ENCODE data around the gene NEK4. TPM values are rescaled to one million over a fixed set of nuclear protein-coding genes. Genes with fewer than 3 reads are reported as not detected.

Gene NEK4
- total and polyA plus RNA-seq, 4 donors = 30.8 to 47.3 (median 38.4) TPM

GRCh38 chr3:52693071-52693470, 77.7 kb downstream of the NEK4 start:
- H3K36me3 ChIP-seq (ENCODE audit: control insufficient read depth, insufficient read depth, low read length) = peaks cover 33% of the 10 kb centered on the region
- H3K9me3 ChIP-seq (ENCODE audit: control insufficient read depth, insufficient read depth, low read length) = no peaks in the 10 kb centered on the region
- no peak for DNase-seq (ENCODE audit: low read depth in 4 of 6, low spot score in 6 of 6)
- H3K4me1 ChIP-seq (ENCODE audit: control insufficient read depth, insufficient read depth, low read length) = no peaks in the 10 kb centered on the region
- H3K27ac ChIP-seq (ENCODE audit: low read depth, low read length) = no peak overlapping the region
- H3K27me3 ChIP-seq (ENCODE audit: control insufficient read depth, insufficient read depth, low read length) = no peaks in the 10 kb centered on the region
- H3K4me3 ChIP-seq (ENCODE audit: low read depth, low read length) = no peak overlapping the region

- no peak for DNase-seq (ENCODE audit: low read depth in 4 of 6, low spot score in 6 of 6)
- Histone ChIP-seq H3K4me3 (ENCODE audit: low read depth, low read length) (no peak overlapping the region), H3K9me3 (ENCODE audit: control insufficient read depth, insufficient read depth, low read length) (no peaks in the 10 kb centered on the region), H3K27me3 (ENCODE audit: control insufficient read depth, insufficient read depth, low read length) (no peaks in the 10 kb centered on the region), H3K4me1 (ENCODE audit: control insufficient read depth, insufficient read depth, low read length) (no peaks in the 10 kb centered on the region), H3K27ac (ENCODE audit: low read depth, low read length) (no peak overlapping the region), H3K36me3 (ENCODE audit: control insufficient read depth, insufficient read depth, low read length) (peaks cover 34% of the 10 kb centered on the region)
- 100% methylated on average over 1 of the region's 2 CpGs for WGBS (ENCODE audit: insufficient coverage)
Observed at GRCh38 chr3:52690560-52690959, 80.2 kb downstream of the NEK4 start.

GRCh38 chr3:52689151-52689550, 81.6 kb downstream of the NEK4 start:
- WGBS (ENCODE audit: insufficient coverage) = 88% methylated on average over 2 of the region's 3 CpGs
- H3K27me3 ChIP-seq (ENCODE audit: control insufficient read depth, insufficient read depth, low read length) = no peaks in the 10 kb centered on the region
- H3K4me1 ChIP-seq (ENCODE audit: control insufficient read depth, insufficient read depth, low read length) = no peaks in the 10 kb centered on the region
- H3K4me3 ChIP-seq (ENCODE audit: low read depth, low read length) = no peak overlapping the region
- no peak for DNase-seq (ENCODE audit: low read depth in 4 of 6, low spot score in 6 of 6)
- H3K36me3 ChIP-seq (ENCODE audit: control insufficient read depth, insufficient read depth, low read length) = peaks cover 33% of the 10 kb centered on the region
- no peaks in the 10 kb centered on the region for H3K9me3 ChIP-seq (ENCODE audit: control insufficient read depth, insufficient read depth, low read length)
- no peak overlapping the region for H3K27ac ChIP-seq (ENCODE audit: low read depth, low read length)

- 96% methylated on average over 4 of the region's 6 CpGs for WGBS (ENCODE audit: insufficient coverage)
- Histone ChIP-seq H3K4me3 (ENCODE audit: low read depth, low read length) (no peak overlapping the region), H3K27me3 (ENCODE audit: control insufficient read depth, insufficient read depth, low read length) (no peaks in the 10 kb centered on the region), H3K36me3 (ENCODE audit: control insufficient read depth, insufficient read depth, low read length) (peaks cover 31% of the 10 kb centered on the region), H3K9me3 (ENCODE audit: control insufficient read depth, insufficient read depth, low read length) (no peaks in the 10 kb centered on the region), H3K27ac (ENCODE audit: low read depth, low read length) (no peak overlapping the region), H3K4me1 (ENCODE audit: control insufficient read depth, insufficient read depth, low read length) (peaks cover 4% of the 10 kb centered on the region)
- DNase-seq (ENCODE audit: low read depth in 4 of 6, low spot score in 6 of 6) = no peak
Observed at GRCh38 chr3:52688266-52688665, 82.5 kb downstream of the NEK4 start.

GRCh38 chr3:52685709-52686691, 84.7 kb downstream of the NEK4 start, which contains the start of the genes GNL3 and PBRM1:
TSS of gene GNL3 (plus strand) at chr3:52686032. CDS start at chr3:52686093, 61 bp downstream.
TSS of gene PBRM1 (minus strand) at chr3:52685913.
- peak within 1 kb of the TSS; percentile 93 for H3K4me3 ChIP-seq (ENCODE audit: low read depth, low read length)
- H3K9me3 ChIP-seq (ENCODE audit: control insufficient read depth, insufficient read depth, low read length) = no peaks in the 10 kb centered on the region
- peak within 1 kb of the TSS; percentile 83 for H3K27ac ChIP-seq (ENCODE audit: low read depth, low read length)
- H3K36me3 ChIP-seq (ENCODE audit: control insufficient read depth, insufficient read depth, low read length) = peaks cover 13% of the 10 kb centered on the region
- DNase-seq (ENCODE audit: low read depth in 4 of 6, low spot score in 6 of 6) = peak; percentile 90 to 98 (median 94)
- no peaks in the 10 kb centered on the region for H3K27me3 ChIP-seq (ENCODE audit: control insufficient read depth, insufficient read depth, low read length)
- H3K4me1 ChIP-seq (ENCODE audit: control insufficient read depth, insufficient read depth, low read length) = peaks cover 9% of the 10 kb centered on the region
- WGBS (ENCODE audit: insufficient coverage) = under 1% methylated on average over 76 of the region's 82 CpGs

- H3K4me1 ChIP-seq (ENCODE audit: control insufficient read depth, insufficient read depth, low read length) = peaks cover 9% of the 10 kb centered on the region
- no peaks in the 10 kb centered on the region for H3K27me3 ChIP-seq (ENCODE audit: control insufficient read depth, insufficient read depth, low read length)
- WGBS (ENCODE audit: insufficient coverage) = 0% methylated on average over 37 of the region's 41 CpGs
- DNase-seq (ENCODE audit: low read depth in 4 of 6, low spot score in 6 of 6) = peak in 5 of 6 donors; percentile 40 to 86 (median 52)
- H3K9me3 ChIP-seq (ENCODE audit: control insufficient read depth, insufficient read depth, low read length) = no peaks in the 10 kb centered on the region
- H3K4me3 ChIP-seq (ENCODE audit: low read depth, low read length) = peak overlapping the region; percentile 63
- H3K27ac ChIP-seq (ENCODE audit: low read depth, low read length) = peak overlapping the region; percentile 67
- H3K36me3 ChIP-seq (ENCODE audit: control insufficient read depth, insufficient read depth, low read length) = peaks cover 17% of the 10 kb centered on the region
Observed at GRCh38 chr3:52685285-52685708, 85.4 kb downstream of the NEK4 start.

- H3K9me3 ChIP-seq (ENCODE audit: control insufficient read depth, insufficient read depth, low read length) = no peaks in the 10 kb centered on the region
- DNase-seq (ENCODE audit: low read depth in 4 of 6, low spot score in 6 of 6) = no peak
- H3K4me1 ChIP-seq (ENCODE audit: control insufficient read depth, insufficient read depth, low read length) = peaks cover 9% of the 10 kb centered on the region
- H3K27ac ChIP-seq (ENCODE audit: low read depth, low read length) = no peak overlapping the region
- no CpG with 5 or more reads among the region's 5 CpGs for WGBS (ENCODE audit: insufficient coverage)
- no peaks in the 10 kb centered on the region for H3K27me3 ChIP-seq (ENCODE audit: control insufficient read depth, insufficient read depth, low read length)
- no peak overlapping the region for H3K4me3 ChIP-seq (ENCODE audit: low read depth, low read length)
- peaks cover 16% of the 10 kb centered on the region for H3K36me3 ChIP-seq (ENCODE audit: control insufficient read depth, insufficient read depth, low read length)
Observed at GRCh38 chr3:52684184-52684583, 86.6 kb downstream of the NEK4 start.

- Histone ChIP-seq H3K9me3 (ENCODE audit: control insufficient read depth, insufficient read depth, low read length) (no peaks in the 10 kb centered on the region), H3K4me3 (ENCODE audit: low read depth, low read length) (no peak overlapping the region), H3K27me3 (ENCODE audit: control insufficient read depth, insufficient read depth, low read length) (no peaks in the 10 kb centered on the region), H3K4me1 (ENCODE audit: control insufficient read depth, insufficient read depth, low read length) (peaks cover 9% of the 10 kb centered on the region), H3K27ac (ENCODE audit: low read depth, low read length) (no peak overlapping the region), H3K36me3 (ENCODE audit: control insufficient read depth, insufficient read depth, low read length) (peaks cover 21% of the 10 kb centered on the region)
- no peak for DNase-seq (ENCODE audit: low read depth in 4 of 6, low spot score in 6 of 6)
- 90% methylated on average over 2 of the region's 6 CpGs for WGBS (ENCODE audit: insufficient coverage)
Observed at GRCh38 chr3:52683611-52684010, 87.1 kb downstream of the NEK4 start.

GRCh38 chr3:52682016-52682415, 88.7 kb downstream of the NEK4 start:
- H3K27me3 ChIP-seq (ENCODE audit: control insufficient read depth, insufficient read depth, low read length) = no peaks in the 10 kb centered on the region
- H3K4me1 ChIP-seq (ENCODE audit: control insufficient read depth, insufficient read depth, low read length) = peaks cover 9% of the 10 kb centered on the region
- H3K4me3 ChIP-seq (ENCODE audit: low read depth, low read length) = no peak overlapping the region
- peaks cover 27% of the 10 kb centered on the region for H3K36me3 ChIP-seq (ENCODE audit: control insufficient read depth, insufficient read depth, low read length)
- H3K27ac ChIP-seq (ENCODE audit: low read depth, low read length) = no peak overlapping the region
- no peaks in the 10 kb centered on the region for H3K9me3 ChIP-seq (ENCODE audit: control insufficient read depth, insufficient read depth, low read length)
- DNase-seq (ENCODE audit: low read depth in 4 of 6, low spot score in 6 of 6) = peak in 1 of 6 donors; percentile 40

GRCh38 chr3:52681596-52681995, 89.1 kb downstream of the NEK4 start:
- WGBS (ENCODE audit: insufficient coverage) = no CpG with 5 or more reads among the region's 3 CpGs
- no peak overlapping the region for H3K4me3 ChIP-seq (ENCODE audit: low read depth, low read length)
- H3K4me1 ChIP-seq (ENCODE audit: control insufficient read depth, insufficient read depth, low read length) = peaks cover 9% of the 10 kb centered on the region
- H3K36me3 ChIP-seq (ENCODE audit: control insufficient read depth, insufficient read depth, low read length) = peaks cover 27% of the 10 kb centered on the region
- H3K27ac ChIP-seq (ENCODE audit: low read depth, low read length) = no peak overlapping the region
- no peaks in the 10 kb centered on the region for H3K9me3 ChIP-seq (ENCODE audit: control insufficient read depth, insufficient read depth, low read length)
- no peak for DNase-seq (ENCODE audit: low read depth in 4 of 6, low spot score in 6 of 6)
- H3K27me3 ChIP-seq (ENCODE audit: control insufficient read depth, insufficient read depth, low read length) = no peaks in the 10 kb centered on the region

All from spinal cord (tissue), 10 donors.